Activated CD4-positive, alpha-beta T cell treated with anti-CD3 and anti-CD28 coated beads, Interleukin-2, amount 10 ng/mL, durations not matched to agents 7 days and 5 days (primary cell): ENCODE results near the gene CYP3A5. TPM values are rescaled to one million over a fixed set of nuclear protein-coding genes. Genes with fewer than 3 reads are reported as not detected.
"Not testable (repeated sequence)": the region's sequence is repeated elsewhere in the genome, so short reads cannot be mapped to it uniquely, and the experiment has no call there.

ENCODE experiments used
- CTCF ChIA-PET: fragments of 350-600 bp; sonication (Branson Sonifier 250); formaldehyde crosslinking; loops from one replicate; lab custom pipeline; 2021; ENCODE audit warnings: antibody characterized with exemption; lab: Charles Lee
- POLR2A ChIA-PET: fragments of 350-600 bp; sonication (Branson Sonifier 250); formaldehyde crosslinking; loops from one replicate; lab custom pipeline; 2021; ENCODE audit warnings: antibody characterized with exemption; lab: Charles Lee
- DNase-seq: peaks from one replicate; pipeline ENCODE4 v3.0.0-alpha.2; 2020
- H3K27ac Mint-ChIP-seq: one replicate; pipeline ENCODE4 v1.8.0; 2021; ENCODE audit warnings: mild to moderate bottlenecking, moderate library complexity, mixed read lengths
- H3K27me3 Mint-ChIP-seq: one replicate; pipeline ENCODE4 v1.8.0; 2021; ENCODE audit warnings: mixed read lengths
- H3K36me3 Mint-ChIP-seq: one replicate; pipeline ENCODE4 v1.8.0; 2021; ENCODE audit warnings: low read depth, mixed read lengths
- H3K4me1 Mint-ChIP-seq: one replicate; pipeline ENCODE4 v1.8.0; 2021; ENCODE audit warnings: mixed read lengths
- H3K4me3 Mint-ChIP-seq: one replicate; pipeline ENCODE4 v1.8.0; 2021; ENCODE audit warnings: mild to moderate bottlenecking, moderate library complexity, mixed read lengths
- H3K9me3 Mint-ChIP-seq: one replicate; pipeline ENCODE4 v1.8.0; 2021; ENCODE audit warnings: mixed read lengths
- total RNA-seq, 2 experiments: library from RNA; stranded (reverse); gene quantifications; one replicate each; pipeline ENCODE4 v1.2.3, GENCODE V29; 2021

The CYP3A5 gene
- total RNA-seq, 2 experiments from 2014 or later = not detected

DNA sequence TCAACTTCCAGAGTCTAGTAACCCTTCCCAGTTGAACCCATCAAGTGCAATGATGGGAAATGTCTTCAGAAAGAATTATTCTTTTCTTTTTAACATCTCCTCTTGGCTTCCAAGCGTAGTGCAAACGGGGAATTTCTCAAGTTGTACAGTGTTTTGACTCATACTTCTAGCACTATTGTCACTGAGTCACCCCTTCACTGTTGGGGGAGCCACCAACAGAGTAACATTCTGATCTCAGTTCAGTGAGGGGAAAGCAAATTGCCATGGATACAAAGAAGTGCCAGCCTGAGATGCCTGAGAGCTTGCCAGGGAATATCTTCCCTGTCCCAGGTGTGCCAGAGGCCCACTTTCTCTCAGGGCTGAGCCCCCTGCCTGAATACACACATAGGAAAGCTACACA lies 31.0 kb downstream of the CYP3A5 start:
- CTCF ChIA-PET = interaction anchor here (0.6 to 0.8 kb wide), 2 partner anchors 46 to 83 kb away, joined by 3 read pairs; no protein-coding TSS in a partner anchor
- Mint-ChIP-seq H3K36me3 (peaks cover 37% of the 10 kb centered on the region), H3K27me3 (no peaks in the 10 kb centered on the region), H3K4me3 (no peak overlapping the region), H3K9me3 (peaks cover 7% of the 10 kb centered on the region), H3K4me1 (no peaks in the 10 kb centered on the region), H3K27ac (no peak overlapping the region)
- POLR2A ChIA-PET = interaction anchor here (1.1 kb wide), 1 partner anchor 24 kb away, joined by 3 read pairs; no protein-coding TSS in a partner anchor
- no peak for DNase-seq

- POLR2A ChIA-PET = no interaction called here
- peaks cover 3% of the 10 kb centered on the region for H3K9me3 Mint-ChIP-seq
- DNase-seq = no peak
- H3K4me1 Mint-ChIP-seq = no peaks in the 10 kb centered on the region
- no peak overlapping the region for H3K27ac Mint-ChIP-seq
- H3K4me3 Mint-ChIP-seq = no peak overlapping the region
- no peaks in the 10 kb centered on the region for H3K27me3 Mint-ChIP-seq
- peaks cover 39% of the 10 kb centered on the region for H3K36me3 Mint-ChIP-seq
- CTCF ChIA-PET = no interaction called here
Observed at GRCh38 chr7:99645590-99645989, 34.2 kb downstream of the CYP3A5 start.

GRCh38 chr7:99644431-99644830 lies 35.4 kb downstream of the CYP3A5 start:
- H3K27ac Mint-ChIP-seq = no peak overlapping the region
- DNase-seq = no peak
- CTCF ChIA-PET = no interaction called here
- no peak overlapping the region for H3K4me3 Mint-ChIP-seq
- H3K4me1 Mint-ChIP-seq = no peaks in the 10 kb centered on the region
- H3K36me3 Mint-ChIP-seq = peaks cover 42% of the 10 kb centered on the region
- no peaks in the 10 kb centered on the region for H3K27me3 Mint-ChIP-seq
- POLR2A ChIA-PET = no interaction called here
- peaks cover 3% of the 10 kb centered on the region for H3K9me3 Mint-ChIP-seq

DNA sequence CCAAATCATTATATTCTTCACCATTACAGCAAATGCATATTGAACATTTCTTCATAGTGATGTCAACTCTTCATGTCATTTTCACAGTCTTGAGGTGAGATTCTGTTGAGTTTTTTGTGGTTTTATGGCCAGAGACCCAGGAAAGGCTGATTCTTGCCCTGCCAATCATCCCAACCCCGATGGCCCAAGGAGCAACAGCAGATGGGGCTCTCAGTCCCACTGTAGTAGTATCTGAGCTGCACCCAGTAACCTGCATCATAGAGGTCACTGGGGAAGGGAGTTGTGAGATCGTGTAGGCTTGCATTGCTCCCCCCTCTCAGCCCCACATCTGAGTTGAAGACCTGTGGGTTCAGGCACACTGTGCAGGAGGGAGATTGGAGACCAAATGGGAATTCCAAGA lies 36.3 kb downstream of the CYP3A5 start:
- POLR2A ChIA-PET = no interaction called here
- H3K4me1 Mint-ChIP-seq = no peaks in the 10 kb centered on the region

GRCh38 chr7:99642027-99642426 lies 37.8 kb downstream of the CYP3A5 start:
- ChIA-PET POLR2A (no interaction called here), CTCF (interaction anchor here (1.0 kb wide), 1 partner anchor 18 kb away, joined by 3 read pairs; no protein-coding TSS in a partner anchor)
- Mint-ChIP-seq H3K36me3 (peaks cover 51% of the 10 kb centered on the region), H3K27me3 (no peaks in the 10 kb centered on the region), H3K9me3 (peaks cover 3% of the 10 kb centered on the region), H3K27ac (no peak overlapping the region), H3K4me1 (no peaks in the 10 kb centered on the region), H3K4me3 (no peak overlapping the region)
- no peak for DNase-seq

More for the DNA sequence above, 36.3 kb downstream of the CYP3A5 start:
- CTCF ChIA-PET = interaction anchor here (0.8 kb wide), 1 partner anchor 10 kb away, joined by 3 read pairs; no protein-coding TSS in a partner anchor
- no peak for DNase-seq
- Mint-ChIP-seq H3K27ac (no peak overlapping the region), H3K36me3 (peaks cover 47% of the 10 kb centered on the region), H3K4me3 (no peak overlapping the region), H3K27me3 (no peaks in the 10 kb centered on the region), H3K9me3 (peaks cover 3% of the 10 kb centered on the region)

GRCh38 chr7:99639267-99639666 lies 40.5 kb downstream of the CYP3A5 start:
- H3K27ac Mint-ChIP-seq = no peak overlapping the region
- H3K4me1 Mint-ChIP-seq = peaks cover 6% of the 10 kb centered on the region
- peaks cover 3% of the 10 kb centered on the region for H3K9me3 Mint-ChIP-seq
- CTCF ChIA-PET = interaction anchor here (0.8 kb wide), 1 partner anchor 9 kb away, joined by 3 read pairs; no protein-coding TSS in a partner anchor
- peaks cover 40% of the 10 kb centered on the region for H3K36me3 Mint-ChIP-seq
- no peak overlapping the region for H3K4me3 Mint-ChIP-seq
- no peak for DNase-seq
- POLR2A ChIA-PET = no interaction called here
- no peaks in the 10 kb centered on the region for H3K27me3 Mint-ChIP-seq

- no peak overlapping the region for H3K27ac Mint-ChIP-seq
- peaks cover 6% of the 10 kb centered on the region for H3K4me1 Mint-ChIP-seq
- DNase-seq = no peak
- no peak overlapping the region for H3K4me3 Mint-ChIP-seq
- H3K9me3 Mint-ChIP-seq = no peaks in the 10 kb centered on the region
- peaks cover 38% of the 10 kb centered on the region for H3K36me3 Mint-ChIP-seq
- ChIA-PET POLR2A (no interaction called here), CTCF (interaction anchor here (0.6 kb wide), 1 partner anchor 182 kb away, joined by 3 read pairs; no protein-coding TSS in a partner anchor)
- no peaks in the 10 kb centered on the region for H3K27me3 Mint-ChIP-seq
Observed at GRCh38 chr7:99638731-99639130, 41.1 kb downstream of the CYP3A5 start.

- POLR2A ChIA-PET, H3K27ac Mint-ChIP-seq, H3K4me1 Mint-ChIP-seq, H3K27me3 Mint-ChIP-seq, H3K9me3 Mint-ChIP-seq, DNase-seq, H3K4me3 Mint-ChIP-seq, CTCF ChIA-PET: not testable (repeated sequence)
- H3K36me3 Mint-ChIP-seq = peaks cover 38% of the 10 kb centered on the region
Observed at GRCh38 chr7:99637414-99637813, 42.4 kb downstream of the CYP3A5 start.

DNA sequence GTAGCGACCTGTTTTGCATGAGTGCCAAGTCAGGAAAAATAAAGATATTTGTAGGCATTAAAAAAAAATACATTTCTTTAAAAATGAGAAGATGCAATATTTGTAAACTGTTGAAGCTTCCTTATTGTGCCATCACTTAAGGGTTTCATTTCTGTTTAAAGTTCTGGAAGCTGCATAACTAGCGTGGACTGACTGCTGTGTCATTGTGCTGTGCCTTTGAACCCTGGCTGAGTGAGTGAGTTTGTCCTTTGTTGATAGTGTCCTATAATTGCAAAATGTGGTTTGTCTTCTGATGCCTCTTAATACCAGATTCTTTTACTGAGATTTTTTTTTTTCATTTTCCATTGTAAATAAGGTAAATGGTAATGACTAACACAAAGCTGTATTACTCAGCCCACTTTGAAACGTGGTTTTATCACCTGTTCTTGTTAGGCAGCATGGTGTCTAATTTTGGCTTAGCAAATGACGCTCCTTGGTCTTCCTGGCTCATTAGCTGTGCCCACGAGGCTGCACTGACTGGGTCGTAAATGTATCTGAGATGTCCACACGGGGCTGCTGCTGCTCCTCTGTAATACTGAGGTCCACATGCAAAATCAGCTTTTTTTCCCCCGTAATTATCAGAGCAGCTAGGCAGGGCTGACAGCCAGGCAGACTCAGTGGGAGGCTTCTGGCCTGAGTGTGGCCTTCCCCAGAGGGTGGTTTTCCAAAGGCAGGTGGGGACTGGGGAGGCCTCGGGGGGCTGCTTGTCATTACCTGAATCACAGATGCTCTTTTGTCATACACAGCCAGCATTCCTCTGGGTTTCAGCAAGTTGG lies 48.3 kb downstream of the CYP3A5 start:
- H3K27ac Mint-ChIP-seq = peak overlapping the region; percentile 50
- ChIA-PET POLR2A (no interaction called here), CTCF (interaction anchor here (0.6 to 0.7 kb wide), 2 partner anchors 759 to 825 kb away, joined by 3 read pairs; no protein-coding TSS in a partner anchor)
- H3K4me1 Mint-ChIP-seq = peaks cover 16% of the 10 kb centered on the region
- no peaks in the 10 kb centered on the region for H3K9me3 Mint-ChIP-seq
- H3K36me3 Mint-ChIP-seq = peaks cover 62% of the 10 kb centered on the region
- no peak for DNase-seq
- H3K4me3 Mint-ChIP-seq = no peak overlapping the region
- no peaks in the 10 kb centered on the region for H3K27me3 Mint-ChIP-seq

- Mint-ChIP-seq H3K9me3 (no peaks in the 10 kb centered on the region), H3K4me1 (peaks cover 31% of the 10 kb centered on the region), H3K36me3 (peaks cover 69% of the 10 kb centered on the region), H3K4me3 (no peak overlapping the region), H3K27me3 (no peaks in the 10 kb centered on the region), H3K27ac (no peak overlapping the region)
- POLR2A ChIA-PET = no interaction called here
- DNase-seq = no peak
- CTCF ChIA-PET = interaction anchor here (0.5 to 1.5 kb wide), 4 partner anchors 10 to 600 kb away, joined by 3 to 4 read pairs (median 4); partner anchors contain the start of gene MBLAC1
Observed at GRCh38 chr7:99629643-99630042, 50.2 kb downstream of the CYP3A5 start.

- ChIA-PET CTCF (interaction anchor here (0.5 kb wide), 1 partner anchor 181 kb away, joined by 3 read pairs; no protein-coding TSS in a partner anchor), POLR2A (no interaction called here)
- no peak for DNase-seq
- no peak overlapping the region for H3K4me3 Mint-ChIP-seq
- no peaks in the 10 kb centered on the region for H3K27me3 Mint-ChIP-seq
- H3K9me3 Mint-ChIP-seq = no peaks in the 10 kb centered on the region
- H3K4me1 Mint-ChIP-seq = peaks cover 40% of the 10 kb centered on the region
- no peak overlapping the region for H3K27ac Mint-ChIP-seq
- peaks cover 77% of the 10 kb centered on the region for H3K36me3 Mint-ChIP-seq
Observed at GRCh38 chr7:99628471-99629465, 51.0 kb downstream of the CYP3A5 start.

- CTCF ChIA-PET = no interaction called here
- Mint-ChIP-seq H3K27me3 (no peaks in the 10 kb centered on the region), H3K27ac (no peak overlapping the region), H3K4me3 (no peak overlapping the region), H3K36me3 (peaks cover 81% of the 10 kb centered on the region), H3K4me1 (peaks cover 53% of the 10 kb centered on the region), H3K9me3 (no peaks in the 10 kb centered on the region)
- no peak for DNase-seq
- POLR2A ChIA-PET = no interaction called here
Observed at GRCh38 chr7:99627513-99627912, 52.3 kb downstream of the CYP3A5 start.
